B cell (primary cell): ENCODE results near the gene BRF1.

ENCODE experiments used
- EZH2 ChIP-seq: IDR thresholded peaks from 2 replicates; pipeline ENCODE4 v1.6.1; 2012; ENCODE audit warnings: borderline replicate concordance, low read depth, mild to moderate bottlenecking, moderate library complexity, low read length; ENCODE audit not compliant: insufficient read depth, poor library complexity, severe bottlenecking
- TF ChIP-seq, protein P1 (sequence below): fragments of 200-600 bp; IDR thresholded peaks from one replicate; pipeline ENCODE4 v1.8.0; 2022; ENCODE audit warnings: antibody characterized with exemption, mild to moderate bottlenecking

GRCh38 chr14:105334383-105335230 is 33.8 kb upstream of the BRF1 start:
- TF ChIP-seq, protein P1, sequence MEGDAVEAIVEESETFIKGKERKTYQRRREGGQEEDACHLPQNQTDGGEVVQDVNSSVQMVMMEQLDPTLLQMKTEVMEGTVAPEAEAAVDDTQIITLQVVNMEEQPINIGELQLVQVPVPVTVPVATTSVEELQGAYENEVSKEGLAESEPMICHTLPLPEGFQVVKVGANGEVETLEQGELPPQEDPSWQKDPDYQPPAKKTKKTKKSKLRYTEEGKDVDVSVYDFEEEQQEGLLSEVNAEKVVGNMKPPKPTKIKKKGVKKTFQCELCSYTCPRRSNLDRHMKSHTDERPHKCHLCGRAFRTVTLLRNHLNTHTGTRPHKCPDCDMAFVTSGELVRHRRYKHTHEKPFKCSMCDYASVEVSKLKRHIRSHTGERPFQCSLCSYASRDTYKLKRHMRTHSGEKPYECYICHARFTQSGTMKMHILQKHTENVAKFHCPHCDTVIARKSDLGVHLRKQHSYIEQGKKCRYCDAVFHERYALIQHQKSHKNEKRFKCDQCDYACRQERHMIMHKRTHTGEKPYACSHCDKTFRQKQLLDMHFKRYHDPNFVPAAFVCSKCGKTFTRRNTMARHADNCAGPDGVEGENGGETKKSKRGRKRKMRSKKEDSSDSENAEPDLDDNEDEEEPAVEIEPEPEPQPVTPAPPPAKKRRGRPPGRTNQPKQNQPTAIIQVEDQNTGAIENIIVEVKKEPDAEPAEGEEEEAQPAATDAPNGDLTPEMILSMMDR: no peak
- TF ChIP-seq EZH2: no peak
